ENCODE results near the gene L3MBTL3.

L3MBTL3 gene

GRCh38 chr6:130118236-130118635, 99.9 kb downstream of the L3MBTL3 start:
- no peak for TF ChIP-seq CTCF (IDR thresholded peaks at IDR 0.05; ENCODE audit: borderline replicate concordance, insufficient read depth, low read depth, low read length)
- H3K4me3 ChIP-seq (ENCODE audit: low read depth, low read length), result no peak overlapping the region

GRCh38 chr6:130119211-130119610, 100.8 kb downstream of the L3MBTL3 start:
- no peak for TF ChIP-seq CTCF (IDR thresholded peaks at IDR 0.05; ENCODE audit: borderline replicate concordance, insufficient read depth, low read depth, low read length)
- no peak overlapping the region for H3K4me3 ChIP-seq (ENCODE audit: low read depth, low read length)

- no peak overlapping the region for H3K4me3 ChIP-seq (ENCODE audit: low read depth, low read length)
- no peak for TF ChIP-seq CTCF (IDR thresholded peaks at IDR 0.05; ENCODE audit: borderline replicate concordance, insufficient read depth, low read depth, low read length)
Observed at GRCh38 chr6:130120731-130121130, 102.3 kb downstream of the L3MBTL3 start.

- H3K4me3 ChIP-seq (ENCODE audit: low read depth, low read length), result no peak overlapping the region
- TF ChIP-seq CTCF (IDR thresholded peaks at IDR 0.05; ENCODE audit: borderline replicate concordance, insufficient read depth, low read depth, low read length), result no peak
Observed at GRCh38 chr6:130122243-130122642, 103.9 kb downstream of the L3MBTL3 start.

GRCh38 chr6:130127195-130127594, 108.8 kb downstream of the L3MBTL3 start:
- TF ChIP-seq CTCF (IDR thresholded peaks at IDR 0.05; ENCODE audit: borderline replicate concordance, insufficient read depth, low read depth, low read length), result no peak
- no peak overlapping the region for H3K4me3 ChIP-seq (ENCODE audit: low read depth, low read length)

GRCh38 chr6:130128326-130128725, 109.9 kb downstream of the L3MBTL3 start:
- no peak overlapping the region for H3K4me3 ChIP-seq (ENCODE audit: low read depth, low read length)
- TF ChIP-seq CTCF (IDR thresholded peaks at IDR 0.05; ENCODE audit: borderline replicate concordance, insufficient read depth, low read depth, low read length), result no peak

GRCh38 chr6:130129762-130130246, 111.4 kb downstream of the L3MBTL3 start:
- no peak for TF ChIP-seq CTCF (IDR thresholded peaks at IDR 0.05; ENCODE audit: borderline replicate concordance, insufficient read depth, low read depth, low read length)
- H3K4me3 ChIP-seq (ENCODE audit: low read depth, low read length), result no peak overlapping the region
